ENCODE measurements around the gene DOCK6. TPM values are rescaled to one million over a fixed set of nuclear protein-coding genes. Genes with fewer than 3 reads are reported as not detected.

DOCK6 gene
- total RNA-seq, 2 donors from 2014 or later = 93.8 to 111 TPM

- H3K27ac ChIP-seq (ENCODE audit: low read depth, low read length) = peak overlapping the region; percentile 11
- Mint-ChIP-seq H3K9me3 (no peaks in the 10 kb centered on the region), H3K36me3 (ENCODE audit: low read depth) (no peaks in the 10 kb centered on the region)
These were observed 7.1 kb upstream of the DOCK6 start for GRCh38 chr19:11269408-11269807.

GRCh38 chr19:11268783-11269267, 6.5 kb upstream of the DOCK6 start:
- TF ChIP-seq CTCF (conservative IDR thresholded peaks at IDR 0.05) = no peak
- Histone ChIP-seq H3K4me1 (ENCODE audit: control insufficient read depth, insufficient read depth, low read length) (no peaks in the 10 kb centered on the region), H3K27ac (ENCODE audit: low read depth, low read length) (peak overlapping the region; percentile 24), H3K27me3 (ENCODE audit: control insufficient read depth, insufficient read depth, low read length, poor library complexity, severe bottlenecking) (no peaks in the 10 kb centered on the region), H3K9me3 (ENCODE audit: control insufficient read depth, low read length) (no peaks in the 10 kb centered on the region), H3K4me3 (ENCODE audit: low read length) (no peak overlapping the region), H3K9ac (ENCODE audit: extremely low read depth, low read length, poor library complexity, severe bottlenecking) (no peak overlapping the region), H3K36me3 (ENCODE audit: control insufficient read depth, insufficient read depth, low read length) (no peaks in the 10 kb centered on the region)
- Mint-ChIP-seq H3K27me3 (ENCODE audit: insufficient read depth) (peaks cover 2% of the 10 kb centered on the region), H3K4me3 (no peak overlapping the region), H3K9me3 (no peaks in the 10 kb centered on the region), H3K27ac (no peak overlapping the region), H3K4me1 (no peaks in the 10 kb centered on the region), H3K36me3 (ENCODE audit: low read depth) (no peaks in the 10 kb centered on the region)
- WGBS, 2 experiments (ENCODE audit: insufficient coverage in 1 of 2, insufficient read length in 1 of 2) = 89 to 91% methylated on average over 9 to 10 of the region's 10 CpGs
- DNase-seq = no peak

More at GRCh38 chr19:11269408-11269807, 7.1 kb upstream of the DOCK6 start:
- DNase-seq = no peak
- no peaks in the 10 kb centered on the region for H3K27me3 ChIP-seq (ENCODE audit: control insufficient read depth, insufficient read depth, low read length, poor library complexity, severe bottlenecking)
- 67 to 73% methylated on average over 3 to 7 of the region's 7 CpGs for WGBS, 2 experiments (ENCODE audit: insufficient coverage in 1 of 2, insufficient read length in 1 of 2)
- H3K4me1 Mint-ChIP-seq = no peaks in the 10 kb centered on the region
- no peak overlapping the region for H3K4me3 Mint-ChIP-seq
- H3K4me3 ChIP-seq (ENCODE audit: low read length) = no peak overlapping the region
- peaks cover 2% of the 10 kb centered on the region for H3K27me3 Mint-ChIP-seq (ENCODE audit: insufficient read depth)
- H3K4me1 ChIP-seq (ENCODE audit: control insufficient read depth, insufficient read depth, low read length) = no peaks in the 10 kb centered on the region
- no peak overlapping the region for H3K27ac Mint-ChIP-seq
- H3K36me3 ChIP-seq (ENCODE audit: control insufficient read depth, insufficient read depth, low read length) = no peaks in the 10 kb centered on the region
- TF ChIP-seq CTCF (conservative IDR thresholded peaks at IDR 0.05) = no peak
- H3K9me3 ChIP-seq (ENCODE audit: control insufficient read depth, low read length) = no peaks in the 10 kb centered on the region
- no peak overlapping the region for H3K9ac ChIP-seq (ENCODE audit: extremely low read depth, low read length, poor library complexity, severe bottlenecking)

- H3K27ac Mint-ChIP-seq = no peak overlapping the region
- TF ChIP-seq CTCF (conservative IDR thresholded peaks at IDR 0.05) = no peak
- no peak overlapping the region for H3K27ac ChIP-seq (ENCODE audit: low read depth, low read length)
- H3K4me1 Mint-ChIP-seq = no peaks in the 10 kb centered on the region
- H3K4me3 ChIP-seq (ENCODE audit: low read length) = no peak overlapping the region
- H3K27me3 Mint-ChIP-seq (ENCODE audit: insufficient read depth) = peaks cover 2% of the 10 kb centered on the region
- no peaks in the 10 kb centered on the region for H3K36me3 Mint-ChIP-seq (ENCODE audit: low read depth)
- no peaks in the 10 kb centered on the region for H3K9me3 ChIP-seq (ENCODE audit: control insufficient read depth, low read length)
- H3K4me3 Mint-ChIP-seq = no peak overlapping the region
- no peak for DNase-seq
- H3K4me1 ChIP-seq (ENCODE audit: control insufficient read depth, insufficient read depth, low read length) = no peaks in the 10 kb centered on the region
- H3K36me3 ChIP-seq (ENCODE audit: control insufficient read depth, insufficient read depth, low read length) = no peaks in the 10 kb centered on the region
- H3K9ac ChIP-seq (ENCODE audit: extremely low read depth, low read length, poor library complexity, severe bottlenecking) = no peak overlapping the region
- H3K27me3 ChIP-seq (ENCODE audit: control insufficient read depth, insufficient read depth, low read length, poor library complexity, severe bottlenecking) = no peaks in the 10 kb centered on the region
- 90 to 91% methylated on average over 7 to 10 of the region's 10 CpGs for whole genome bisulfite sequencing, 2 experiments (ENCODE audit: insufficient coverage in 1 of 2, insufficient read length in 1 of 2)
- H3K9me3 Mint-ChIP-seq = no peaks in the 10 kb centered on the region
These were observed 5.2 kb upstream of the DOCK6 start for GRCh38 chr19:11267316-11268085.

All from endodermal cell (in vitro differentiated cells).